Neural cell (in vitro differentiated cells): ENCODE results near the gene ZNF19. TPM values are rescaled to one million over a fixed set of nuclear protein-coding genes. Genes with fewer than 3 reads are reported as not detected.

Experiments used
- H2AFZ ChIP-seq: fragments of 200-600, 300-800 bp; sonication (generic), shearing (Covaris generic); 2 replicates; pipeline ENCODE4 v1.6.0; 2014; ENCODE audit warnings: low read depth, mild to moderate bottlenecking, antibody characterized with exemption, low read length, moderate library complexity
- H3F3A ChIP-seq: fragments of 200-600 bp; shearing (Covaris generic); 2 replicates; pipeline ENCODE4 v1.6.1; 2016; ENCODE audit warnings: mild to moderate bottlenecking, moderate library complexity, mixed read lengths, antibody characterized with exemption, low read length; ENCODE audit not compliant: insufficient read depth, poor library complexity, severe bottlenecking
- H3K27ac ChIP-seq: fragments of 200-600, 300-800 bp; sonication (generic), shearing (Covaris generic); 2 replicates; pipeline ENCODE4 v1.5.1; 2014; ENCODE audit warnings: mild to moderate bottlenecking, low read length, moderate library complexity
- H3K27me3 ChIP-seq: fragments of 300-800, 200-600 bp; sonication (generic), shearing (Covaris generic); 2 replicates; pipeline ENCODE4 v1.6.0; 2014; ENCODE audit warnings: mild to moderate bottlenecking, low read depth, low read length, moderate library complexity; ENCODE audit not compliant: insufficient read depth
- H3K36me3 ChIP-seq: fragments of 300-800, 200-600 bp; sonication (generic), shearing (Covaris generic); 2 replicates; pipeline ENCODE4 v1.5.1; 2014; ENCODE audit warnings: mild to moderate bottlenecking, antibody characterized with exemption, low read length, moderate library complexity; ENCODE audit not compliant: insufficient read depth
- H3K4me2 ChIP-seq: fragments of 300-800, 200-600 bp; sonication (generic), shearing (Covaris generic); 2 replicates; pipeline ENCODE4 v1.6.0; 2014; ENCODE audit warnings: mild to moderate bottlenecking, low read length
- H3K4me3 ChIP-seq: fragments of 300-800, 200-600 bp; sonication (generic), shearing (Covaris generic); 2 replicates; pipeline ENCODE4 v1.5.1; 2014; ENCODE audit warnings: mild to moderate bottlenecking, low read length, moderate library complexity
- H3K79me2 ChIP-seq: fragments of 200-600 bp; shearing (Covaris generic); replicated peaks from 2 replicates; pipeline ENCODE4 v1.6.0; 2014; ENCODE audit warnings: mild to moderate bottlenecking, low read length, moderate library complexity; ENCODE audit not compliant: insufficient read depth
- H3K9ac ChIP-seq: fragments of 300-800, 200-600 bp; sonication (generic), shearing (Covaris generic); 2 replicates; pipeline ENCODE4 v1.6.1; 2016; ENCODE audit warnings: mild to moderate bottlenecking, low read length, mixed read lengths
- H3K9me2 ChIP-seq: fragments of 200-600 bp; shearing (Covaris generic); 2 replicates; pipeline ENCODE4 v1.6.1; 2016; ENCODE audit warnings: mild to moderate bottlenecking, low read length, mixed read lengths; ENCODE audit not compliant: insufficient read depth
- H3K9me3 ChIP-seq: fragments of 200-600, 300-800 bp; sonication (generic), shearing (Covaris generic); 2 replicates; pipeline ENCODE4 v1.6.1; 2016; ENCODE audit warnings: mild to moderate bottlenecking, mixed run types, low read length, moderate library complexity, mixed read lengths
- H4K20me1 ChIP-seq: fragments of 200-600 bp; shearing (Covaris generic); 2 replicates; pipeline ENCODE4 v1.6.1; 2016; ENCODE audit warnings: mild to moderate bottlenecking, mixed run types; ENCODE audit not compliant: insufficient read depth
- CTCF ChIP-seq: fragments of 450-650 bp; IDR thresholded peaks from 2 replicates; pipeline ENCODE4 v1.5.1; 2014; ENCODE audit warnings: antibody characterized with exemption, mild to moderate bottlenecking, moderate library complexity; ENCODE audit not compliant: poor library complexity, severe bottlenecking
- EP300 ChIP-seq: fragments of 450-650 bp; conservative IDR thresholded peaks from 2 replicates; pipeline ENCODE4 v1.6.1; 2014; ENCODE audit warnings: antibody characterized with exemption, mild to moderate bottlenecking, moderate library complexity; ENCODE audit not compliant: poor library complexity, severe bottlenecking
- EZH2 ChIP-seq: fragments of 200-600, 300-800 bp; shearing (Covaris generic), sonication (generic); IDR thresholded peaks from 2 replicates; pipeline ENCODE4 v1.6.1; 2014; ENCODE audit warnings: antibody characterized with exemption, low read length, borderline replicate concordance, mild to moderate bottlenecking; ENCODE audit not compliant: insufficient read depth, poor library complexity, severe bottlenecking
- MXI1 ChIP-seq: fragments of 450-650 bp; conservative IDR thresholded peaks from 2 replicates; pipeline ENCODE4 v1.6.1; 2014; ENCODE audit warnings: antibody characterized with exemption, mild to moderate bottlenecking; ENCODE audit not compliant: poor library complexity, severe bottlenecking
- POLR2AphosphoS5 ChIP-seq: IDR thresholded peaks from 2 replicates; pipeline ENCODE4 v1.6.1; 2012
- RAD21 ChIP-seq: fragments of 450-650 bp; conservative IDR thresholded peaks from 2 replicates; pipeline ENCODE4 v1.6.1; 2014; ENCODE audit warnings: antibody characterized with exemption, mild to moderate bottlenecking, moderate library complexity
- REST ChIP-seq: IDR thresholded peaks from 2 replicates; pipeline ENCODE4 v1.6.1; 2012; ENCODE audit warnings: borderline replicate concordance
- SMC3 ChIP-seq: fragments of 450-650 bp; conservative IDR thresholded peaks from 2 replicates; pipeline ENCODE4 v1.6.1; 2014; ENCODE audit warnings: antibody characterized with exemption, mild to moderate bottlenecking, moderate library complexity; ENCODE audit not compliant: poor library complexity
- TAF1 ChIP-seq: IDR thresholded peaks from 2 replicates; pipeline ENCODE4 v1.6.1; 2012; ENCODE audit warnings: low read depth
- polyA plus RNA-seq: library from polyadenylated mRNA; depleted of rRNA; stranded (reverse); fragments of >200 nt; gene quantifications from 2 replicates; pipeline ENCODE4 v1.2.3, GENCODE V29; 2014

The ZNF19 gene
- polyA plus RNA-seq, 1 donor from 2014 or later = 6.6 TPM

DNA sequence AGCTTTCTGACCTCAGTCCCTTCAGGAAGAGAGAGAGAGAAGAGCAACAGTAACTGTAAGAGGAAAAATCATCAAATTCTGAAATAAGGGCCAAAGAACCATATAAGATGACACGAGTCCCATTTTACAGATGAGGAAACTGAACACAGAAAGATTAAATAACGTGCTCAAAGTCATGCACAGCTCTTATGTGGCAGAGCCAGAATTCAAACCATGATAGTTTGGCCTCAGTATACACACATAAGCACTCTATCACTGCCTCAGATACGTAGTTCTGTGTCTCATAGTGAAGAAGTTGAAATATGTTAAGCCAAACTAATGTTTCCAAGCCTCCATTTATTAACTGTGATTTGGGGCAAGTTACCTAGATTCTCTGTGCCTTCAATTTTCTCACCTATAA is 1.9 kb upstream of the ZNF19 start:
- Histone ChIP-seq H2AFZ (no peak overlapping the region), H3K9ac (no peak overlapping the region), H3K4me2 (no peak overlapping the region), H3K9me2 (no peaks in the 10 kb centered on the region), H3K36me3 (no peaks in the 10 kb centered on the region), H3K27ac (no peak overlapping the region), H3K79me2 (no peaks in the 10 kb centered on the region), H3K9me3 (no peaks in the 10 kb centered on the region), H3F3A (no peaks in the 10 kb centered on the region), H3K27me3 (no peaks in the 10 kb centered on the region), H4K20me1 (no peaks in the 10 kb centered on the region), H3K4me3 (no peak overlapping the region)
- no peak for TF ChIP-seq EZH2
- no peak for TF ChIP-seq POLR2AphosphoS5
- TF ChIP-seq MXI1 = no peak
- TF ChIP-seq TAF1 = no peak
- TF ChIP-seq EP300 = no peak

GRCh38 chr16:71490361-71490760 is 1.2 kb upstream of the ZNF19 start:
- H4K20me1 ChIP-seq = no peaks in the 10 kb centered on the region
- no peaks in the 10 kb centered on the region for H3K36me3 ChIP-seq
- H3F3A ChIP-seq = no peaks in the 10 kb centered on the region
- no peak overlapping the region for H3K4me2 ChIP-seq
- no peak overlapping the region for H2AFZ ChIP-seq
- no peak overlapping the region for H3K27ac ChIP-seq
- no peaks in the 10 kb centered on the region for H3K9me2 ChIP-seq
- H3K27me3 ChIP-seq = no peaks in the 10 kb centered on the region
- H3K9ac ChIP-seq = no peak overlapping the region
- H3K9me3 ChIP-seq = no peaks in the 10 kb centered on the region
- no peak for TF ChIP-seq TAF1
- TF ChIP-seq EP300 = no peak
- TF ChIP-seq REST = no peak
- TF ChIP-seq EZH2 = no peak
- no peak overlapping the region for H3K4me3 ChIP-seq
- H3K79me2 ChIP-seq = no peaks in the 10 kb centered on the region

DNA sequence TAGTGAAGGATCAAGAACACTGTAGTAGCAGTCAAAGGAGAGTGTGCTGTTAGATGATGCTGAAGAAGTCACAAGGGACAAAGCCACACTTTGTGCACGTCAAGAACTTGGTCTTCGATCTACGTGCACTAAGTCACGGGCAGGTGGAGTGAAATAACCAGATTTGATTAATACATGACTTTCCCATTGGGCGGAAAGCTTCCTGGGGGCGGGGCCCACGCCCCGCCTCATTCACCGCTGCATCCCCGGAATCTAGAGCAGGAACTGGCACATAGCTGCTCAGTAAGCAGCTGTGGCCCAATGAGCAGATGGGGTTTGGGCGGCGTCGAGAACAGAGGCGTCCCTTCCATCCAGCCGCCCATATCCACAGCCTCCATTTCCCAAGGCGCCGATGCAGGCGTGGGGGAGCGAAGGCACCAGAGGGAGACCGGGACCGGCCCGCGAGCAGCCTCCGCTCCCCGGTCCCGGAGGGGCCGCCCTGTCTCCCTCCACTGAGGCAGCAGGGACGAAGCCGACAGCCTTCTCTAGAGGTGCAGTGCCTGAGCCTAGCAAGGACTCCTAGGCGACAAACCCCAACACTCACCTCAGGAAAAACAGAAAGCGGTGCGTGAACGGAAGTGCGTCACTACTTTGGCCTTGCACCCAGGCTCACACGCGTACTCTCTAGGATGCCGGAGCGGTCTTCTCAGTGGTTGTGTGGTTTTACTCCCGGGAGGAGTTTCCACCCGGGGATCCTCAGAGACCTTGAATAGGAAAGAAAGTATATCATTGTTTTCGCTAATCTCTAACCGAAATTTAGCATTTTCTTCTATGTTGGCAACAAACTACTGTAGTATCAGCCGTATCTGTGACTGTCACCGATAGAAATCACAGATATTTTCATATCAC is 4.9 kb downstream of the ZNF19 start:
- Histone ChIP-seq H3K36me3 (no peaks in the 10 kb centered on the region), H2AFZ (peak overlapping the region; percentile 94), H3K9ac (peak overlapping the region; percentile 96), H4K20me1 (no peaks in the 10 kb centered on the region), H3F3A (no peaks in the 10 kb centered on the region), H3K9me2 (no peaks in the 10 kb centered on the region), H3K4me3 (peak overlapping the region; percentile 78), H3K9me3 (no peaks in the 10 kb centered on the region), H3K27me3 (no peaks in the 10 kb centered on the region), H3K27ac (peak overlapping the region; percentile 96), H3K4me2 (peak overlapping the region; percentile 90), H3K79me2 (no peaks in the 10 kb centered on the region)
- no peak for TF ChIP-seq EZH2
- TF ChIP-seq POLR2AphosphoS5 = peak; percentile 98
- TF ChIP-seq TAF1 = peak; percentile 90
- TF ChIP-seq SMC3 = peak; percentile 54
- peak; percentile 28 for TF ChIP-seq CTCF
- peak; percentile 90 for TF ChIP-seq REST
- no peak for TF ChIP-seq RAD21
- peak; percentile 87 for TF ChIP-seq MXI1
- TF ChIP-seq EP300 = peak; percentile 79
